ENCODE results near the gene ZMIZ2.

DNA sequence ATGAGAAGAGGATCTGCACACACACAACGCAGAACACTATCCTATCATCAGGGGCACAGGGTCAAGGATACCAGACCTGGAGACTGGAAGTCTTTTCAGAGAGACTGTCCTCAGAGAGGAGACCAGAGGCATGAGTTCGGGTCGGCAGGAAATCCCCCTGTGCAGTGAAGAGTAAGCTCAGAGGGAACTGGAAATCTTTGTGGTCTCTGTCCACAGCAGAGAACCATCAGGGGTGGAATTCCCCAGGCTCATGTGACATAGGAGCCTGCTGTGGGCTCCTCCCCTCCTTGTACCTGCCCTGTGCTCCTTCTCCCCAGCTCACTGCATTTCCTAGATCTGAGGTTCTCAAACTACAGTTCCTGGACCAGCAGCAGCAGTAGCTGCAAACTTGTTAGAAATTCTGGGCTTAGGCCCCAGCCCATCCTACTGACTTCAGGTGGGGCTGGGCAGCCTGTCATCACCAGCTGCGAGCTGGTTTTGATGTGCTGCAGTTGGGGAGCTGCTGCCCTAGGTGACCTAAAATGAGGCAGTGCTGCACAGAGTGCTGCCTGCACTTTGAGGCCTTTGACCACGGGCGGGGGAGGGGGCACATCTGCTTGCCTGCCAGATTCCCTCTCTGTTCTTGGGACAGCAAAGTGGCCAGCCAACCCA lies 2.4 kb downstream of the ZMIZ2 start:
- TF ChIP-seq, protein P1, sequence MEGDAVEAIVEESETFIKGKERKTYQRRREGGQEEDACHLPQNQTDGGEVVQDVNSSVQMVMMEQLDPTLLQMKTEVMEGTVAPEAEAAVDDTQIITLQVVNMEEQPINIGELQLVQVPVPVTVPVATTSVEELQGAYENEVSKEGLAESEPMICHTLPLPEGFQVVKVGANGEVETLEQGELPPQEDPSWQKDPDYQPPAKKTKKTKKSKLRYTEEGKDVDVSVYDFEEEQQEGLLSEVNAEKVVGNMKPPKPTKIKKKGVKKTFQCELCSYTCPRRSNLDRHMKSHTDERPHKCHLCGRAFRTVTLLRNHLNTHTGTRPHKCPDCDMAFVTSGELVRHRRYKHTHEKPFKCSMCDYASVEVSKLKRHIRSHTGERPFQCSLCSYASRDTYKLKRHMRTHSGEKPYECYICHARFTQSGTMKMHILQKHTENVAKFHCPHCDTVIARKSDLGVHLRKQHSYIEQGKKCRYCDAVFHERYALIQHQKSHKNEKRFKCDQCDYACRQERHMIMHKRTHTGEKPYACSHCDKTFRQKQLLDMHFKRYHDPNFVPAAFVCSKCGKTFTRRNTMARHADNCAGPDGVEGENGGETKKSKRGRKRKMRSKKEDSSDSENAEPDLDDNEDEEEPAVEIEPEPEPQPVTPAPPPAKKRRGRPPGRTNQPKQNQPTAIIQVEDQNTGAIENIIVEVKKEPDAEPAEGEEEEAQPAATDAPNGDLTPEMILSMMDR (conservative IDR thresholded peaks at IDR 0.05 in 1 of 2, IDR thresholded peaks at IDR 0.05 in 1 of 2; ENCODE audit: low read depth in 1 of 2, low read length in 2 of 2): no peak
- TF ChIP-seq EZH2 (IDR thresholded peaks at IDR 0.05; ENCODE audit: low read length, missing control alignments): no peak
